Parathyroid adenoma (tissue), 2 donors: Measurements from ENCODE around the gene NOS1AP.
"Not testable (repeated sequence)": the region's sequence is repeated elsewhere in the genome, so short reads cannot be mapped to it uniquely, and the experiment has no call there.

Experiments
- H2AFZ ChIP-seq: fragments of 300-600 bp; sonication (generic); one replicate; pipeline ENCODE4 v1.7.0; 2017; ENCODE audit warnings: antibody characterized with exemption, mild to moderate bottlenecking
- H3K27ac ChIP-seq: fragments of 300-600 bp; sonication (generic); one replicate; pipeline ENCODE4 v1.7.0; 2017
- H3K27me3 ChIP-seq: fragments of 300-600 bp; sonication (generic); one replicate; pipeline ENCODE4 v1.7.0; 2017; ENCODE audit warnings: low read length; ENCODE audit not compliant: control insufficient read depth, insufficient read depth
- H3K36me3 ChIP-seq: fragments of 300-600 bp; sonication (generic); one replicate; pipeline ENCODE4 v1.7.0; 2017; ENCODE audit warnings: low read length; ENCODE audit not compliant: control insufficient read depth, insufficient read depth
- H3K4me1 ChIP-seq: fragments of 300-600 bp; sonication (generic); one replicate; pipeline ENCODE4 v1.7.0; 2017; ENCODE audit warnings: control low read depth
- H3K4me2 ChIP-seq: fragments of 300-600 bp; sonication (generic); one replicate; pipeline ENCODE4 v1.7.0; 2017; ENCODE audit warnings: low read length
- H3K4me3 ChIP-seq: fragments of 300-600 bp; sonication (generic); one replicate; pipeline ENCODE4 v1.7.0; 2017; ENCODE audit warnings: low read depth, low read length
- H3K79me2 ChIP-seq: fragments of 300-600 bp; sonication (generic); one replicate; pipeline ENCODE4 v1.7.0; 2017; ENCODE audit warnings: control low read depth
- H3K9ac ChIP-seq: fragments of 300-600 bp; sonication (generic); one replicate; pipeline ENCODE4 v1.7.0; 2017; ENCODE audit warnings: mild to moderate bottlenecking
- H3K9me3 ChIP-seq: fragments of 300-600 bp; sonication (generic); one replicate; pipeline ENCODE4 v1.7.0; 2017; ENCODE audit warnings: low read length; ENCODE audit not compliant: control insufficient read depth
- TF ChIP-seq, protein P1 (sequence below): fragments of 300-600 bp; sonication (generic); IDR thresholded peaks from one replicate; pipeline ENCODE4 v1.7.0; 2017; ENCODE audit warnings: antibody characterized with exemption, mild to moderate bottlenecking
- donor health status: primary hyperparathyroidism.

NOS1AP gene

DNA sequence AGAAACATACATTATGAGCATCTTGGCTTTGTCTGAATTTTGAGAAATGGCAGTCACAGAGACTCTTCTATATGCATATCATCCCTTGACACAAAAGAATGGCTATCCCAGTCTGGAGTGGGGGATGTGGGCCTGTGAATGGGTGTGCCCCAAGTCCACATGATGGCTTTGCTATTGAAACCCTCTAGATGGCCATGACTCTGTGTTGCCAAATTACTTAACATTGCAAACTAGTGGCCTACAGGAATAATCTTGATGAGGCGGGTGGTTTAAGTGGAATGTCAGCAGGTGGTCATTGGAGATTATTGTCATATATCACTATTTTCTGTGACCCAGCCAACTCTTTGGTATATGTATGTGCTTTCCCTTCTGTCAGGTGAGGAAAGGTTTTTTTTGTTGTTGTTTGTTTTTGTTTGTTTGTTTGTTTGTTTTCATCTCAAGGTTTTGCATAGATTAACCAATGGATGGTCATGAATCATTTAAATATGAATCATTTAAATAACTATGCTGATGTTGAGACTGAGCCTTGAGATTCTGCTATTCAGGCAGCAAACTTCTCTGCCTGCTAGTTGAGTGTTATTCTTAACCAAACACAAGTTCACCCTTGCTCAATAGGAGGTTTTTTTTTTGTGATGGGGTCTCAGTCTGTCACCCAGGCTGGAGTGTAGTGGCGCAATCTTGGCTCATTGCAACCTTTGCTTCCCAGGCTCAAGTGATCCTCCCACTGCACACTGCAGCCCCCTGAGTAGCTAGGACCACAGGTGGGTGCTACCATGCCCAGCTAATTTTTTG, 103.0 kb downstream of the NOS1AP start:
- H3K4me1 ChIP-seq = no peaks in the 10 kb centered on the region
- TF ChIP-seq, protein P1, sequence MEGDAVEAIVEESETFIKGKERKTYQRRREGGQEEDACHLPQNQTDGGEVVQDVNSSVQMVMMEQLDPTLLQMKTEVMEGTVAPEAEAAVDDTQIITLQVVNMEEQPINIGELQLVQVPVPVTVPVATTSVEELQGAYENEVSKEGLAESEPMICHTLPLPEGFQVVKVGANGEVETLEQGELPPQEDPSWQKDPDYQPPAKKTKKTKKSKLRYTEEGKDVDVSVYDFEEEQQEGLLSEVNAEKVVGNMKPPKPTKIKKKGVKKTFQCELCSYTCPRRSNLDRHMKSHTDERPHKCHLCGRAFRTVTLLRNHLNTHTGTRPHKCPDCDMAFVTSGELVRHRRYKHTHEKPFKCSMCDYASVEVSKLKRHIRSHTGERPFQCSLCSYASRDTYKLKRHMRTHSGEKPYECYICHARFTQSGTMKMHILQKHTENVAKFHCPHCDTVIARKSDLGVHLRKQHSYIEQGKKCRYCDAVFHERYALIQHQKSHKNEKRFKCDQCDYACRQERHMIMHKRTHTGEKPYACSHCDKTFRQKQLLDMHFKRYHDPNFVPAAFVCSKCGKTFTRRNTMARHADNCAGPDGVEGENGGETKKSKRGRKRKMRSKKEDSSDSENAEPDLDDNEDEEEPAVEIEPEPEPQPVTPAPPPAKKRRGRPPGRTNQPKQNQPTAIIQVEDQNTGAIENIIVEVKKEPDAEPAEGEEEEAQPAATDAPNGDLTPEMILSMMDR = no peak

DNA sequence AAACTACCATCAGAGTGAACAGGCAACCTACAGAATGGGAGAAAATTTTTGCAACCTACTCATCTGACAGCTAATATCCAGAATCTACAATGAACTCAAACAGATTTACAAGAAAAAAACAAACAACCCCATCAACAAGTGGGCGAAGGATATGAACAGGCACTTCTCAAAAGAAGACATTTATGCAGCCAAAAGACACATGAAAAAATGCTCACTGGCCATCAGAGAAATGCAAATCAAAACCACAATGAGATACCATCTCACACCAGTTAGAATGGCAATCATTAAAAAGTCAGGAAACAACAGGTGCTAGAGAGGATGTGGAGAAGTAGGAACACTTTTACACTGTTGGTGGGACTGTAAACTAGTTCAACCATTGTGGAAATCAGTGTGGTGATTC, 104.1 kb downstream of the NOS1AP start:
- H3K4me1 ChIP-seq, H3K36me3 ChIP-seq, H3K4me2 ChIP-seq, H3K27me3 ChIP-seq, H3K79me2 ChIP-seq, H3K4me3 ChIP-seq, H3K9ac ChIP-seq, H3K9me3 ChIP-seq, H2AFZ ChIP-seq, H3K27ac ChIP-seq: not testable (repeated sequence)

More for the DNA sequence above, 103.0 kb downstream of the NOS1AP start:
- H3K4me2 ChIP-seq = no peak overlapping the region
- no peaks in the 10 kb centered on the region for H3K27me3 ChIP-seq
- no peak overlapping the region for H3K9ac ChIP-seq
- no peak overlapping the region for H3K4me3 ChIP-seq
- H3K27ac ChIP-seq = no peak overlapping the region
- H2AFZ ChIP-seq = no peak overlapping the region
- no peaks in the 10 kb centered on the region for H3K79me2 ChIP-seq
- H3K36me3 ChIP-seq = no peaks in the 10 kb centered on the region
- no peaks in the 10 kb centered on the region for H3K9me3 ChIP-seq

GRCh38 chr1:162174027-162174426, 104.5 kb downstream of the NOS1AP start:
- not testable (repeated sequence) for H2AFZ ChIP-seq, H3K27me3 ChIP-seq, H3K4me2 ChIP-seq, H3K9ac ChIP-seq, H3K36me3 ChIP-seq, H3K27ac ChIP-seq, H3K4me3 ChIP-seq, H3K79me2 ChIP-seq, H3K4me1 ChIP-seq, H3K9me3 ChIP-seq

DNA sequence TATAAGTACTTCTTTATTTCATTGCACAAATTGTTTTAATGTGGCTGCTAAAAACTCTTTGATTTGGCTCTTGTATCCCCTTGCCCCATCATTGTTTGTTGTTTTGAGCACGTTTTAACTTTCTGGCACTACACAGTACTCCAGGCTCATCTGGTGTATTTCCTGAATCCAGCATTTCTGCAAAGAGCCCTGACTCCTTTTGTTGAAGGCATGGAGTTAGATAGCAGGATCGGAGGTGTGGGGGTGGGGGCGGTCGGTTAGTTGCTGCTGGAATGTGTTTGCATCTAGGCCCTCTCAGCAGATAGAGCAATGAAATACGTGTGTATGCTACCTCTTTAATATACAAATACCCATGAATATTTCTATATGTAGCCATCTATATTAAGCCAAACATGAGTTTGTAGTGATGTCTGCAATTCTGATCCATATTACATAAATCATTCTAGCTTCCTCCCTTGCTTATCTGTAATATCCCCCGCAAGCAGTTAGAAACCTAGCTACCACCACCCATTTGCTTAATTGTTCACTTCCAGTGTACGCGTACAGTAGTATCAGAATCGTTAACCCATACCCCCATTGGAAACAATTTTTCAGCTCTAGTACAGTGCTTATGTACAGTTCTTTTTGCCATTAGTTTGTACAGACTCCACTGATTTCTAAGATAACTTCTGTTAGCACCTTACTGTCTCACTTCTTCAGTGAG, 106.0 kb downstream of the NOS1AP start:
- H3K9ac ChIP-seq = no peak overlapping the region
- H3K4me1 ChIP-seq = no peaks in the 10 kb centered on the region
- no peaks in the 10 kb centered on the region for H3K36me3 ChIP-seq
- H2AFZ ChIP-seq = no peak overlapping the region
- no peaks in the 10 kb centered on the region for H3K9me3 ChIP-seq
- no peak overlapping the region for H3K27ac ChIP-seq
- H3K4me2 ChIP-seq = no peak overlapping the region
- no peaks in the 10 kb centered on the region for H3K79me2 ChIP-seq
- TF ChIP-seq, protein P1 = no peak
- no peaks in the 10 kb centered on the region for H3K27me3 ChIP-seq
- no peak overlapping the region for H3K4me3 ChIP-seq

GRCh38 chr1:162177126-162177525, 107.6 kb downstream of the NOS1AP start:
- Histone ChIP-seq H3K9ac (no peak overlapping the region), H3K4me3 (no peak overlapping the region), H3K36me3 (no peaks in the 10 kb centered on the region), H3K27ac (no peak overlapping the region), H3K9me3 (no peaks in the 10 kb centered on the region), H3K27me3 (no peaks in the 10 kb centered on the region), H3K79me2 (no peaks in the 10 kb centered on the region), H3K4me2 (no peak overlapping the region), H3K4me1 (no peaks in the 10 kb centered on the region), H2AFZ (no peak overlapping the region)
- TF ChIP-seq, protein P1 = no peak
